NCI-H2196 treated with DMSO at 0.1 percent for 48 hours (cell line): ENCODE results near the gene TTC39A.

Experiments
- DNase-seq: peaks from one replicate; lab custom pipeline; 2025; ENCODE audit not compliant: unreplicated experiment; lab: John Stamatoyannopoulos, UW

Gene TTC39A

GRCh38 chr1:51330331-51331201 is at the start of gene TTC39A:
TSS of gene TTC39A (minus strand) at chr1:51330562. CDS start at chr1:51330477, 85 bp downstream.
- no peak for DNase-seq

DNA sequence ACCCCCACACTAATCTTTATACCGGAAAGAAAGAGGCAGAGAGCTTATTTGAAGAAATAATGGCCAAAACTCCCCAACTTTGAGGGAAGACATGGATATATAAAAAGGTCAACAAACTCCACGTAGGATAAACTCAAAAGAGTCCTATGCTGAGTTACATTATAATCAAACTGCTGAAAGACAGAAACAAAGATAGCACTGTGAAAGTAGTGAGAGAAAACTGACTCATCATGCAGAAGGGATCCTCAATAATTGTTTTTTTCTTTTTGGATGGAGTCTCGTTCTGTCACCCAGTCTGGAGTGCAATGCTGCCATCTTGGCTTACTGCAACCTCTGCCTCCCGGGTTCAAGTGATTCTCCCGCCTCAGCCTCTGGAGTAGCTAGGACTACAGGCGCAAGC is 48.5 kb upstream of the TTC39A start:
- no peak for DNase-seq

DNA sequence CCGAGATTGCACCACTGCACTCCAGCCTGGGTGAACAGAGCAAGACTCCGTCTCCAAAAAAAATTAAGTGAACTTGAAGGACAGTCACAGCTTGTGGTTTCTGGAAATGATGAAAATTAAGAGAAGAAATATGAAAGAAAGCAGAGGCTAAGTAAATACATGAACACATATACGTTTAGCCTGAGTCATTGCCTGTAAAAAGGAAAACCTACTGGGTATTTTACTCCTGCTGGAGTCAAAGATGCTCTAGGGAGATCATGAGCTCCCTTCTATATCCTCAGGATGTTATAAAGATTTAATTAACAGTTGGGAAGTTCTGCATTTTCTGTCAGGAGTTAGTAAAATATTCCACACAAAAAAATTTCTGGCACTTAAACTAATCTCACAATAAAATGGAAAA is 43.5 kb upstream of the TTC39A start:
- DNase-seq = no peak

DNA sequence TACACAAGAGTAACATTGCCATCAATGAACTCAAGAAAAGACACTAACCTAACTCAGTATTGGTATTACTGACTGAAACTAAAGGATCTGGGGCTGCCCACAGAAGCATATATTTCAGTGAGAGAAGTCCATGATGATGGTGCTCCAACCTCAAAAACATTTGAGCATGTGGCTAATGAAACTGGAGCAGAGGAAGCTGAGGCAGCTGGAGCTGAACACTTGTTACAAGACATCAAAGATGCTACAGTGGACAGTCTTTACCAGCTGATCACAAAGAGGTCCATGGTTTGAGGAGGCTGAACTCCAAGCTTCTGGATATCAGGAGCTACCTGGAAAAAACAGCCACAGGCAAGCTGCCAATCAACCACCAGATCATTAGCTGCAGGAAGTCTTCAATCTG is 42.2 kb upstream of the TTC39A start:
- no peak for DNase-seq

GRCh38 chr1:51369171-51369570 is 38.8 kb upstream of the TTC39A start:
- DNase-seq = no peak

- DNase-seq = no peak
Observed at GRCh38 chr1:51365774-51366173, 35.4 kb upstream of the TTC39A start.

GRCh38 chr1:51359879-51360278 is 29.5 kb upstream of the TTC39A start:
- DNase-seq = no peak

DNA sequence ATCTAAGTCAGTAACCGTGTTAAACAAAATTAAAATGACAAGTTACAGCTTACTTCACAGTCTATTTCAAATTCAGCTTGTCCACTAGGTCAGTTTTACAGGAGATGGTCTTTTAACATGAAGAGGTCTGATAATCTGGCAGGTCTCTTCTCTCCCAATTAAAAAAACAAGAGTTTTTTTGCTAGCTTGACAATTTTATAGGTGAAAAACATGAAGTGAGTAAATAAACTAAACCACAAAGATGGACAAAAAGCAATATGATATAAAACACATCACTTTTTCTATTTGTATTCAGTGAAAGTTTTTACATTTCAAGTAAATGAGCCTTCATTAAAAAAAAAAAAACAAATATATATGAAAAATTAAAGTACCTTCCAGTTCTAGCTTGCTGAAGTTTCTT is 25.0 kb upstream of the TTC39A start:
- no peak for DNase-seq

DNA sequence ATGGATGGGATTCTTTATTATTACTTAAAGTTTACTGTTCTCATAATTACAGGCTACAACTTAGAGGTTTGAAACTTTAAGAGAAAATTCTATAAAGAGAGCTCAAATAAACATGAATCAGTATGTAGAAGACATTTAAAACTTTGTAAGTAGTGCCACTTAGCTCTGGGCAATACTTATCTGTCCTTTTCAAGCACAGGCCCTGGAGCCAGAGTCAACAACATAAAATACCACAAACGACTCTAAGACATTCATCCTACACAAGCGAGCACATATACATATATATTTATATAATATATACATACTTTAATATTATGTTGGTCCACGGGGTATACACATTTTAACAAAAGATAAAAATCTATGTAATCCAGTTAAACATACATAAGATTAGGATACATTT is 24.1 kb upstream of the TTC39A start:
- no peak for DNase-seq

- DNase-seq = no peak
Observed at GRCh38 chr1:51351907-51352306, 21.5 kb upstream of the TTC39A start.

GRCh38 chr1:51349862-51350261 is 19.5 kb upstream of the TTC39A start:
- DNase-seq = no peak

GRCh38 chr1:51348147-51348527 is 17.8 kb upstream of the TTC39A start:
- DNase-seq = no peak

GRCh38 chr1:51347398-51348146 is 17.2 kb upstream of the TTC39A start:
- no peak for DNase-seq

GRCh38 chr1:51346086-51346942 is 16.0 kb upstream of the TTC39A start:
- DNase-seq = no peak

- no peak for DNase-seq
Observed at GRCh38 chr1:51345300-51345687, 14.9 kb upstream of the TTC39A start.

DNA sequence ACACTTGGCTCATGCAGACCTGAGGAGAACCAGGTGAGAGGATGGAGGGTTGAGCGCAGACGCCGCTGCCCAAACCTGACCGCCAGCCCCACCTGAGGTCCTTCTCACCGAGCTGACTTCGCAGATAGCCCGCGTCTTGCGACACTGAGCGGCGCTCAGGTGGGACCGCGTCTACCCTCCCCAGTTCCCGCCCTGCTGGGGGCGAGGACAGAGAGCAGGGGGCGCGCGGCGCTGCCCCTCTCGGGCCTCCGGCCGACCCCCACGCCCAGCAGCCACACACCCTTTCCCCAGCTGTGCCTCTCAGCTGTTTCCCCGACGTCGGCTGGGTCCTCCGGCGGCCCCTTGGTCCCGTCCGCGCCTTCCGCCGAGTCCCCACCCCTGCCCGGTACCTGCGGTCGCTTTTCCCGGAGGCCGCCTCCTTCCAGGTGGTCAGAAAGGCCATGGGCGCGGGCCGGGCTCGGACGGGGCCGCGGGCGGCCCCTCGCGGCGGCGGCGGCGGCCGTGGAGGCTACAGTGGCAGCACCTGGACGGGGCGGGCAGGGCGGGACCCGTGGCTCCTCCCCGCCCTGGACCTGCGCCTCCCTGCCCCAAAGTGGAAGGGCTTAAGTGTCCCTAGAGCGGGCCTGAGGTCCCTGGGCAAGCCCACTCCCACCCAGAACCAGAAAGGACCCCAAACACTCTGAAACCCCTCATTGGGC is 14.4 kb upstream of the TTC39A start:
- DNase-seq = no peak

DNA sequence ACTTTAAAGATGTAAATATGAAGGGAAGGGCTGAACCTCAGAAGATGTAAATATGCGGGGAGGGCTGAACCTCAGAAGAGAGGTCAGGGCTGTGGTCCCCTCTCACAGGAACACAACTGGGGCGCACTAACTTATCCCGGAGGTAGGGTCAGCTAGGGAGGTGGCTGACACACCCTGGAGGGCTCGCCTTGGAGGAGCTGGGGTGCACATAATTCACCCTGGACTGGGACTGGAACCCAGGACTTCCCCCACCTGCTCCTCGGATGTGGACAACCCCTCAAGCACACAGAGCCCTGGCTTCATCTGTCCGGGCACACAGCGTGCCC is 13.9 kb upstream of the TTC39A start:
- DNase-seq = no peak

- DNase-seq = no peak
Observed at GRCh38 chr1:51343624-51344023, 13.3 kb upstream of the TTC39A start.

- DNase-seq = no peak
Observed at GRCh38 chr1:51342591-51343206, 12.3 kb upstream of the TTC39A start.

GRCh38 chr1:51341876-51342496 is 11.6 kb upstream of the TTC39A start:
- DNase-seq = no peak
